ENCODE measurements around the gene PLA2G2F. TPM values are rescaled to one million over a fixed set of nuclear protein-coding genes. Genes with fewer than 3 reads are reported as not detected.

PLA2G2F gene
- polyA plus RNA-seq, 3 donors from 2014 or later, result not detected

GRCh38 chr1:20142001-20142710, 3.0 kb downstream of the PLA2G2F start:
- H3K27me3 Mint-ChIP-seq (ENCODE audit: low read depth in 3 of 3), result peaks cover 2 to 3% (median 2%) of the 10 kb centered on the region in 3 donors
- H3K36me3 Mint-ChIP-seq, result no peaks in the 10 kb centered on the region
- no peak for DNase-seq
- H3K4me1 Mint-ChIP-seq, result no peaks in the 10 kb centered on the region
- no peak overlapping the region for H3K27ac Mint-ChIP-seq
- H3K4me3 Mint-ChIP-seq, result no peak overlapping the region
- no peaks in the 10 kb centered on the region for H3K9me3 Mint-ChIP-seq

GRCh38 chr1:20143318-20143717, 4.2 kb downstream of the PLA2G2F start:
- Mint-ChIP-seq H3K4me3 (no peak overlapping the region), H3K27me3 (ENCODE audit: low read depth in 3 of 3) (peaks cover 0 to 2% (median 2%) of the 10 kb centered on the region in 3 donors), H3K27ac (no peak overlapping the region), H3K9me3 (no peaks in the 10 kb centered on the region), H3K36me3 (no peaks in the 10 kb centered on the region), H3K4me1 (no peaks in the 10 kb centered on the region)
- no peak for DNase-seq

GRCh38 chr1:20143734-20144565, 4.8 kb downstream of the PLA2G2F start:
- no peak for DNase-seq
- H3K4me1 Mint-ChIP-seq, result no peaks in the 10 kb centered on the region
- H3K27me3 Mint-ChIP-seq (ENCODE audit: low read depth in 3 of 3), result peaks cover 0 to 2% (median 0%) of the 10 kb centered on the region in 3 donors
- H3K27ac Mint-ChIP-seq, result peak overlapping the region in 1 of 6 donors; percentile 50
- H3K4me3 Mint-ChIP-seq, result no peak overlapping the region
- H3K9me3 Mint-ChIP-seq, result no peaks in the 10 kb centered on the region
- no peaks in the 10 kb centered on the region for H3K36me3 Mint-ChIP-seq

- H3K4me1 Mint-ChIP-seq, result peaks cover 0 to 6% of the 10 kb centered on the region in 2 donors
- peaks cover 0 to 3% (median 0%) of the 10 kb centered on the region in 3 donors for H3K27me3 Mint-ChIP-seq (ENCODE audit: low read depth in 3 of 3)
- H3K27ac Mint-ChIP-seq, result no peak overlapping the region
- no peak for DNase-seq
- no peaks in the 10 kb centered on the region for H3K36me3 Mint-ChIP-seq
- H3K9me3 Mint-ChIP-seq, result no peaks in the 10 kb centered on the region
- no peak overlapping the region for H3K4me3 Mint-ChIP-seq
Observed at GRCh38 chr1:20147846-20148570, 8.9 kb downstream of the PLA2G2F start.

GRCh38 chr1:20148571-20149500, 9.7 kb downstream of the PLA2G2F start:
- no peak for DNase-seq
- Mint-ChIP-seq H3K9me3 (no peaks in the 10 kb centered on the region), H3K27me3 (ENCODE audit: low read depth in 3 of 3) (peaks cover 0 to 3% (median 0%) of the 10 kb centered on the region in 3 donors), H3K36me3 (no peaks in the 10 kb centered on the region), H3K4me3 (no peak overlapping the region), H3K27ac (no peak overlapping the region), H3K4me1 (peaks cover 0 to 6% of the 10 kb centered on the region in 2 donors)

GRCh38 chr1:20149601-20150325, 10.6 kb downstream of the PLA2G2F start:
- Mint-ChIP-seq H3K27me3 (ENCODE audit: low read depth in 3 of 3) (peaks cover 0 to 3% (median 0%) of the 10 kb centered on the region in 3 donors), H3K4me1 (peaks cover 7 to 10% of the 10 kb centered on the region in 2 donors), H3K36me3 (no peaks in the 10 kb centered on the region), H3K27ac (no peak overlapping the region), H3K9me3 (no peaks in the 10 kb centered on the region), H3K4me3 (no peak overlapping the region)
- no peak for DNase-seq

- H3K27me3 Mint-ChIP-seq (ENCODE audit: low read depth in 3 of 3), result peaks cover 0 to 3% (median 0%) of the 10 kb centered on the region in 3 donors
- no peak for DNase-seq
- H3K27ac Mint-ChIP-seq, result no peak overlapping the region
- no peaks in the 10 kb centered on the region for H3K36me3 Mint-ChIP-seq
- H3K9me3 Mint-ChIP-seq, result no peaks in the 10 kb centered on the region
- H3K4me3 Mint-ChIP-seq, result no peak overlapping the region
- H3K4me1 Mint-ChIP-seq, result peaks cover 9 to 10% of the 10 kb centered on the region in 2 donors
Observed at GRCh38 chr1:20150326-20150705, 11.2 kb downstream of the PLA2G2F start.

GRCh38 chr1:20150969-20151368, 11.8 kb downstream of the PLA2G2F start:
- H3K27me3 Mint-ChIP-seq (ENCODE audit: low read depth in 3 of 3), result peaks cover 0 to 3% (median 0%) of the 10 kb centered on the region in 3 donors
- H3K4me1 Mint-ChIP-seq, result peaks cover 9 to 10% of the 10 kb centered on the region in 2 donors
- H3K27ac Mint-ChIP-seq, result no peak overlapping the region
- H3K9me3 Mint-ChIP-seq, result no peaks in the 10 kb centered on the region
- no peak for DNase-seq
- peak overlapping the region in 2 of 5 donors; percentile 14 to 17 for H3K4me3 Mint-ChIP-seq
- H3K36me3 Mint-ChIP-seq, result no peaks in the 10 kb centered on the region

- Mint-ChIP-seq H3K4me3 (peak overlapping the region; percentile 57 to 82 (median 72)), H3K27me3 (ENCODE audit: low read depth in 3 of 3) (peaks cover 0 to 5% (median 0%) of the 10 kb centered on the region in 3 donors), H3K36me3 (no peaks in the 10 kb centered on the region), H3K4me1 (peaks cover 9 to 10% of the 10 kb centered on the region in 2 donors), H3K27ac (peak overlapping the region in 1 of 6 donors; percentile 19), H3K9me3 (no peaks in the 10 kb centered on the region)
- peak; percentile 69 to 76 (median 75) for DNase-seq
Observed at GRCh38 chr1:20151906-20152598, 12.9 kb downstream of the PLA2G2F start.

GRCh38 chr1:20152599-20152930, 13.4 kb downstream of the PLA2G2F start:
- H3K4me3 Mint-ChIP-seq, result peak overlapping the region in 2 of 5 donors; percentile 72 to 82
- H3K9me3 Mint-ChIP-seq, result peaks cover 0 to 3% (median 1%) of the 10 kb centered on the region in 6 donors

GRCh38 chr1:20153000-20153418, 13.9 kb downstream of the PLA2G2F start:
- DNase-seq, result no peak
- Mint-ChIP-seq H3K36me3 (no peaks in the 10 kb centered on the region), H3K9me3 (peaks cover 0 to 7% (median 3%) of the 10 kb centered on the region in 6 donors), H3K27ac (peak overlapping the region in 1 of 6 donors; percentile 6), H3K4me1 (peaks cover 9 to 10% of the 10 kb centered on the region in 2 donors), H3K27me3 (ENCODE audit: low read depth in 3 of 3) (peaks cover 0 to 5% (median 0%) of the 10 kb centered on the region in 3 donors), H3K4me3 (no peak overlapping the region)

More at GRCh38 chr1:20152599-20152930, 13.4 kb downstream of the PLA2G2F start:
- Mint-ChIP-seq H3K27ac (peak overlapping the region in 2 of 6 donors; percentile 6 to 19), H3K27me3 (ENCODE audit: low read depth in 3 of 3) (peaks cover 0 to 5% (median 0%) of the 10 kb centered on the region in 3 donors), H3K36me3 (no peaks in the 10 kb centered on the region), H3K4me1 (peaks cover 9 to 10% of the 10 kb centered on the region in 2 donors)
- DNase-seq, result no peak
